GM19035 (cell line): ENCODE data around the gene CCNE1.
A peak's percentile ranks its signal among the peaks of the same experiment; 100 is the strongest.

Experiments used
- ATAC-seq: cut with Tn5 transposase; IDR thresholded peaks from one replicate; pipeline ENCODE4 v1.9.1; 2021; ENCODE audit not compliant: unreplicated experiment

CCNE1 gene

DNA sequence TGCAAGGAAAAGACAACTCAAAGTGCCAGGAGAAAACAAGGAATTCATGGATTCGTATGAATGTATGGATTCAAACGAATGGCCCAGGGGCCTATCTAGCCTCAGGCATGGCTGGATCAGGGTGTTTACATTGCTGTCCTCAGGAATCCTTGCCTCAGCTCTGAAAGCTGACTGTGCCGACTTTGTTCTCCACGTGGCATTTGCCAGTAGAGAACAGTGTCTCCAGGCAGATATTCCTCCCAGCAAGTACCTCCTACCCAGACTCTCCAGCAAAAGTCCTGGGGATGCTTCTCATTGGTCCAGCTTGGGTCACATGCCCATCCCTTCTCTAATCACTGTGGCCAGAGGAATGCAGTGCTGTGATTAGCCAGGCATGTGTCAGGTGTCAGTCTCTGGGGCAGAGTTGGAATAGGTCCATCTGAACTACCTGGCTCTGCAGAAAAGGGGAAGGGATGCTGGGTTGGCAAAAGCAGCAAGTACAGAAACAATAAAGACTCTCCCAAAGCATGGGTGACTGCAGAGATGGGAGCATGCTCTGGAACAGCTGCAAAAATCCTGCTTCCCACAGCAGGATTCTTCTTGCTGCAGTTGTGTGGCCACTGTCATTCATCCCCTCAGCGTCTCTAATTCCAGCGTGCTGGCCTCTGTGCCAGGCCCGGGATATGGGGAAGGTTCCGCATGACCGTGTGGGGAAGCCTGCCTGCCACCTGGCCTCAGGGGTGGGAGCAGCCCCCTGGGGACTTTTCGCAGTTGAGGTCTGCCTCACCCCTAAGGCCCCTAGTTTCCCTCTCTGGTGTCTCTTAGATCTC, 30.0 kb downstream of the CCNE1 start:
- no peak for ATAC-seq

DNA sequence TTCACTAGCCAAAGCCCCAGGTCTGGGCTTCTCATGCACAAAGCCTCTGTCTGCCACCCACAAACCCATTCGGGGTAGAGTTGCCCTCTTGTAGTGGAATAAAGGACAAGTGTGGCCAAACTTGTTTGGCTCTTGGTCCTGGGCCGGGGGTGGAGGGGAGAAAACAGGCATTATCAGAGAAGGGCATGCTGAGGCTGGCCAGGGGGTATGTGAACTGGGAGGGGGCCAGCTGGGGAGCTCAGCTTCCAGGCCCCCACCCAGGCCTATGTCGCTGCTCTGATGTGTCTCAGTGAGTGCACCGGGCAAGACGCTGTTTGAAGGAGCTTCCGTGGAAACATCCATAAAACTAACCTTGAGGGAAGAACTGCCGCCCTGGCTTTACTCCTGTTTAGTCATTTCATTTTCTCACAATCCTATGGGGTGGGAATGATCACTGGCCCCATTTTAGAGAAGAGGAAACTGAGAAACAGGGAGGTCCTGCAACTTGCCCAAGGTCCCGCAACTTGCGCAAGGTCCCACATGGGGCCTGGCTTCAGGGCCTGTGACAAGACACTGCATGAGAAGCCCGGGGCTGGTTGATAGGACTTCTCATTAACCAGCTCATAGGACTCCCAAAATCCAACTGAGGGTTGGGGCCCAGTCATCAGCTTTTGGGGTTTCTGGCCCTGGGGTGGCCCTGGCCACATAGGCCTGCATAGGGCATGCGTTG, 30.8 kb downstream of the CCNE1 start:
- ATAC-seq, result no peak

DNA sequence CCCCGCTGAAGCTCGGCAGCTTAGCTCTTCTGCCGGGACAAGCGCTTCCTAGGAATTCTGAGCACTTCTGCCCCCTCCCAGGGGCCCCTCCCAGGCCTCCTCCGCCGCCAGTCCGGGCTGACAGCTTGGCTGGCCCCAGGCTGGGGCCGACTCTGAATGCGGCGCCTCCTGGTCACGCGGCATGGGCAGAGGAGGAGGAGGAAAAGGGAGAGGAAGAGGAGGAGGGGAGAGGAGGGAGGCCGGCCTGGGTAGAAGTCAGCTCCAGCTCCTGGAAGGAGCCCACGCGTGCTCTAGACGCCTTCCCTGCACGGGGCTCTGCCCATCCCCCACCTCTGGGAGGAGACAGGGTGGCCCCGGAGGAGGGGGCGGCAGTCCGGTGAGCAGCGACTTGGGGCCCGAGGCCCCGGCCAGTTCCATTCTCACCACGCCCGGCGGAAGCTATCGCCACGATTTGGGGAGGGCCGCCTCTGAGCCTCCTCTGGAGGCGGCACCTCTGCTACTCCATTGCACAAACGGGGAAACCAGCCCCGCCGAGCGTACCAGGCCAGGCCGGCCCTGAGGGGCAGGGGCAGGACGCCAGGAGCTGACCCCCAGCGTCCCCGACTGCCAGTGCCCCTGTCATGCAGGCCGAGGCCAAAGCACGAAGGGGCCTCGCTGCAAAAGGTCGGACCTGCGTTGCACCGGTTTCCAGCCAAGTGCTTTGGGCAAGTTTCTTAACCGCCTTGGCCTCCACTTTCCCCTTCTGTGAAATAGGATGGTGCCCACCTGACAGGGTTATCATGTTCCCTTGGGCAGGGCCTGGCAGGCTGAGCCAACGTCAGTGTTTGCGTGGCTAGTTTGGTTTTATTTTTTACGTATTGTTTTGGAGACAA, 31.6 kb downstream of the CCNE1 start:
- ATAC-seq, result no peak

DNA sequence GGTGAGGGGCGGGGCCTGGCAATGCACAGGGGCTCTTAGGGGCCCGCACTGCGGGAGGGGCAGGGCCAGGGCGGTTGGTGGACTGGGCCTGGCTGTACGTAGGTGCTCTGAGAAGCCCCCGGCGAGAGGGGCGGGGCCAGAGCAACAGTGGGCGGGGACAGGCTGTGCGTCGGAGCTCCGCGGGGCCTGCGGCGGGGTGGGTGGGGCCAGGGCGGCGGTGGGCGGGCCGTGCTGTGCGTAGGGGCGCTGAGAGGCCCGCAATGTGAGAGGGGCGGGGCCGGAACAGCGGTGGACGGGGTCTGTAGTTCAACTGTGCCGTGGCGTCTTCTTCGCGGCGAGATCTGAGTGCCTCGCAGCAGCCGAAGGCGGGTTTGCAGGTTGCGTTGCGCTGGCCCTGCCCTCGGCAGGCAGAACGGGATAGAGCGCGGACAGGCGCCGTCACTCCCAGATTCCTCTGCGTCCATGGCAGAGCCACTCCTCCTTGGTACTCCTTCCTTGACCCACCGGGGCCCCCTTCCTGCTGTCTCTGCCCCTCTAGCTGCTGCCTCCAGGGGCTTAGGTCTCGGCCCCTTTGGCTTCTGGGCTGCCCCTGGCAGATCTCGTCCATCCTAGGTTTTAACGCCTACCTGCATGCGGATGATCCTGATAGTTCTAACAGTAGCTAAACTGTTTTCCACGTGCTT, 33.2 kb downstream of the CCNE1 start:
- peak; percentile 77 for ATAC-seq

DNA sequence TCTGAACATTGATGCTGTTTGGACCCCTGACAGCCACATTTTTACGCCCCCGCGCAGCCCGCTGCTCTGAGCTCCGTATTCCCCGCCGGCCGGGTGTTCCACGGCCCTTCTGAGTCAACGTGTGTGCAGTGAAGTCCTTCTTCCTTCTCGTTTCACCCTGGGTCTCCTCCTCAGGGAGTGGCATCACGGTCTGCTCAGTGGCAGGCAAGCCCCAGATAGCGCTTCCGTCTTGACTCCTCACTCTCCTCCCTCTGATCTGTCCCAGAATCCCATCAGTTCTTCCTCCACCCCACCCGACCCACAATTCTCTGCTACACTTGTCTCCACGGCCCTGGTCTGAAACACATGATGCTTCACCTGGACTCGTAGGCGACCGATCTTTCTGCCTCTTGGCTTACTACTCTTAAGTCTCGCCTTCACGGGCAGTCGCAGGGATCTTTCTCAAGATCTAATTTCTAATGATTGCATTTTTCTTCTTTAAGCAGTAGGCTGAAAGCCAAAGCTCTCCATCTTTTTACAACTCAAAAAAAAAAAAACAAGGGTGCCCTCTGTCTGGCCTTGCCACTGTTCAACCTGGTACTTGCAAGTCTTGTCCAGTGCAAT, 33.9 kb downstream of the CCNE1 start:
- no peak for ATAC-seq

DNA sequence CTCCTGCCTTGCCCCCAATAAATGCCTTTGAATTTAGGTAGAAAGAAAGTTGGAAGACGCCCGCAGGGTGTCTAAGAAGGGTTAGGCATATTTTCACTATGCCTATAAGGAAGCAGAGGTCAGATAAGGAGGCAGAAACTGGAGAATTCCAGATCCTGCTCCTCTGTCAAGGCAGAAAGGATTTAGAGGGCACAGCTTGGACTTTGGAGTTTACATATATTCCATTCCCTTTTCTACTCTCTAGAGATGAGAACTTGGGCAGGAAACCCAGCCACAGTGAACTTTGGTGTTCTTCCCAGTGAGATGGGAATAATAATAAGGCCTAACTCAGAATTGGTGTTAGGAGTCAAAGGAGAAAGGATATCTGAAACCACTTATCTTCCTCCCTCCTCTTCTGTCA, 37.4 kb downstream of the CCNE1 start:
- ATAC-seq, result no peak

DNA sequence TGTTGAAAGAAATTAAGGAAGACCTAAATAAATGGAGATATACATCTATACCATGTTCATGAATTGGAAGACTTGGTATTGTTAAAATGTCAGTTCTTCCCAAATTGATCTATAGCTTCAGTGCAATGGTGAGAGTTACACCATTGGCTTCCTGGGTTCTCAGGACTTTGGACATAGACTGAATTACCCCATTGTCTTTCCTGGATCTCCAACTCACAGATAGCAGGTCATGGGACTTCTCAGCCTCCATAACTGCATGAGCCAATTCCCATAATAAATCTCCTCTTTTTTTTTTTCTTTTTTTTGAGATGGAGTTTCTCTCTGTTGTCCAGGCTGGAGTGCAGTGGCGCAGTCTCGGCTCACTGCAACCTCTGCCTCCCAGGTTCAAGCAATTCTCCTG, 38.7 kb downstream of the CCNE1 start:
- ATAC-seq, result no peak

DNA sequence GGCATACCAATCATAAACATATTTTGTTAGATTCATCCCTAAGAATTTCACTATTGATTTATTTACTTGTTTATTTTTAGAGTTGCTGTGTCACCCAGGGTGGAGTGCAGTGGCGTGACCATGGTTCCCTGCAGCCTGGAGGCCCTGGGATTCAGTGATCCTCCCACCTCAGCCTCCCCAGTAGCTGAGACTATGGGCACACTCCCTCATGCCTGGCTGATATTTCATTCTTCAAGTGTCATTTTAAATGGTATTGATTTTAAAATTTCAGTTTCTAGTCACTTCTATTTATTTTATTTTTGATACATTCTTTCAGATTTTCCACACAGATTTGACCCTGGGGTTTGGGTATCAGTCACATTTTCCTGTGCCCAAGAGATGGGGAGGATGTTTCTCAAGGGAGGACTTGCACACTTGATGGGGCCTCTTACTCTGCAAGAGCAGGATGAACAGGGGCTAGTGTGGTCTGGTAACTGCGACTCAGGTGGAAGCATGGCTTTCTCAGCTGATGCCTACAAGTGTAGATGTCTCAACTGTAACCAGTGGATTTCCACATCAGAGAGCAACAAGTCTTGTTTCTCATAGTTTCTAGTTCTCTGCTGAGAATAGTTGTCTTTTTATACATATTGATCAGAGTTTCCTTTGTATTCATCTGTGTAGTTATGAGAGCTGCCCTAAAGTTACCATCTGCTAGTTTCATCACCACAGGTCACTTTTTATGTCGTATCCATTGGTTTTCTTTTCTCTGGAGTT, 40.2 kb downstream of the CCNE1 start:
- ATAC-seq, result peak; percentile 66

DNA sequence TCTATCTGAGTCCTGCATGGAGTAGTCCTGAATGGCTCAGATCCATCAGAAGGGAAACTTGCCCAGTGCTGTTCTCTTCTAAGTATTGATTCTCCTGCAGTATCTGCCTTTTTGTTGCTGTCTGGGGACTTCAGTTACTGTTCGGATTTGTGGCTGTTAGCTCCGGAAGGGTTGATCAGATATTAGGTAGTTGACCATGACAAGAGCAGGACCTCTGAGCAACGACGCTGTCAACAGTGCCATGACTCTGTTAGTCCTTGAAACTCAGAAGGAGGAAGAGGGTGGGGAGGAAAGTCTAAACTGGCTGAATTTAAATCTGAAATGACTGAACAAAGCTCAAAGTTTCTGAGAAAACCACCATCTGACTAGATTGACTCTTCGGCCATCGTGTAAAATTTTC, 42.2 kb downstream of the CCNE1 start:
- no peak for ATAC-seq

DNA sequence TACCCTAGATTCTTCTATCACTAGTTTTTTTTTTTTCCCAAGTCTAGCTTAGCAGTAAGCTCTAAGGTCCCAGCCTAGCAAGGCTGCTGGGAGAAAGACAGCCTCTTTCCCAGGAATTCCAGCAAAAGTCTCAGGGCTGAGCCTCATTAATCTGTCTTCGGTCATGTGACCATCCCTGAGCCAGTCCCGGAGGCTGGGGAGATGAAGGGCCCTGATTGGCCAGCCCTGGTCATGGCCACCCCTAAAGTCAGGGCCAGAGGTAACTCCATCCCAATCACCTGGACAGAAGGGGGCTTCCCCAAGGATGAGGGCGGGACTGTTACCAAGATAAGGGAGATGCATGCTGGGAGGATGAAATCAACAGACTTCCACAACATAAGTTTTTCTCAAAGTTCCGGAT, 43.3 kb downstream of the CCNE1 start:
- no peak for ATAC-seq

DNA sequence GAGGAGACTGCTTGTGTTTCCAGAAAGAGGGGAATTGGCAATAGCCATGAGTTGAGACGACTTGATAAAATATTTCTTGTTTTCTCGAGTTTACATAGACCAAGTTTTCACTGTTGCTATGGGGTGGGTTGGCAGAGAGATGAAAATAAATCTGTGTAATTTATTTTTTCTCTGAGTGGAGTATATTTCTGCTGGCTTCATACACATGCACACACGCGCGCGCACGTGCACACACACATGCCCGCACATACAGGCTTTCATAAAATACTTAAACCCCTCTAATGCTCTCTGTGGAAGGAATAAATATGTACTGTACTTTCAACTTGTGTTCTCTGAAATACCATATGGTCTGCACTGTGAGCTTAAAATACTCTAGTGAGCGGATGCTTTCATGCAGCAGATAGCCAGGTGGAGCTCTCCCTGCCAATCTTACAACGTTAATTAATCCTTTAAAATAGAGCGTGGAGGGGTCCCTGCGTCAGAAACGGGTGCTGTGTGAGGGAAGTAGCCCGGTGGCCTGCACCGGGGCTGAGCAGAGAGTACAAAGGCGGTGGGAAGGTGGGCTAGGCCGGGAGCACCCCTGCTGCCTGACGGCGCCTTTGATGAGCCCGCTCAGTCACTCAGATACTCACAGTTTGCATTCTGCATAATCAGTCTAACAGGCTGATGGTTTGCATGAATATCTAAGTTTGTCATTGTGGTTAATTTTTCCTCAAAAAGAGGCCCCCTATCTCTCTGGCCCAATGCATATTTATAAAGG, 44.1 kb downstream of the CCNE1 start:
- no peak for ATAC-seq

DNA sequence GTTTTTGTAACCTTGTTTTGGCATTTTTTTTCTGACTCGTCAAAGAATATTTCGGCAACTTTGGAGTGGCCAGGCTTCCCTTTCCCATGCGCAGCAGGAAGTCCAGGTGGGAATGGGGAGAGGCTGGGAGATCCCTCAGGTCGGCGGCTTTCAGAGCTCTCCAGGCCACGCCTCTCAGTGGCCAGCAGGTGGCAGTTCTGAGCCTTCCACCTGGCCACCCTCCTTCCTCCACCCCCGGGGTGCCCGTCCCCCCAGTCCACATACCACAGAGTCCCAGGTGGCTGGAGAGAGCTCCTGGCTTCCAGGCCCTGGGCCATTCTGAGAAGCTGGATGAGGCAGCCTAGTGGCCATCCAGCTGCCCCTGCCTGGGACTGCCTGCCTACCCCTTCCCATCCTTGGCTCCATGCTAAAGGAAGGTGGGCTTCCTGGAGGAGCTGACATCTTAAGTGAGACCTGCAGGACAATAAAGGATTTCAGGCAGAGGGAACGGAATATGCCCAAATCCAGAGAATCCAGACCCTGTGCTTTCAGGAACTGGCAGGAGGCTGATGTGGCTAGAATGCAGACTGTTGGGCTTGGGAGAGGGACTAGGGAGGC, 46.3 kb downstream of the CCNE1 start:
- no peak for ATAC-seq

DNA sequence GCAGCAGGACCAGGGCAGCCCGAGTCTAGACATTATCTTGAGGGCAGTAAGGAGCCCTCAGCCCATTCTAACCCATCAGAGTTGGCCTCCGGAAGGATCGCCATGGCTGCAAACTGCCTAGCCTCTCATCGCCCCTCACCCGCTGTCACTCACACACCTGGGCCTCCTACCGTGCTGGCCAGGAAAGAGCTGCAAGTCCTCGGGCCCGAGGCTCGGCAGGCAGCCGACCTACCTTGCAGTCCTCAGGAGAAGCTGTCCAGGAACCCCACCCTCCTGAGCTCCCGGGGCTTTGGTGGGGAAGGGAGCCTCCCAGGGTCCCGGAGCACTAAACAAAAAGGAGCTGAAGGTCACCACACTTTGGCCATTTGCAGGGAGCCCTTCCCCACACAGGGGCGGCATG, 46.8 kb downstream of the CCNE1 start:
- ATAC-seq, result no peak

DNA sequence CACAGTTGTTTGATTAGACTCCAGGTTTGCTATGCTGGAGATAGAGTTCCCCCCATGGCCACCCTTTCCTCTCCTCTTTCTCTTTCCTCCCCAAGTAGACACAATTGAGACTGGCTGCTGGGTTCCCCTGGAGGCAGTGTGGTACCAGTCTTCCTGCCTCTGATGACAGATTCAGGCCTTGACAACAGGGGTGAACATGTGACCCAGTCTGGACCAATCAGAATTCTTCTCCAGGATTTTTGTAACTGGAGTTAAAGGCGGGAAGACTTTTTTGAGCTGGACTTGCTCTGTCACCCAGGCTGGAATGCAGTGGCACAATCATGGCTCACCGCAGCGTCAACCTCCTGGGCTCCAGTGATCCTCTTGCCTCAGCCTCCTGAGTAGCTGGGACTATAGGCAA, 48.7 kb downstream of the CCNE1 start:
- no peak for ATAC-seq

DNA sequence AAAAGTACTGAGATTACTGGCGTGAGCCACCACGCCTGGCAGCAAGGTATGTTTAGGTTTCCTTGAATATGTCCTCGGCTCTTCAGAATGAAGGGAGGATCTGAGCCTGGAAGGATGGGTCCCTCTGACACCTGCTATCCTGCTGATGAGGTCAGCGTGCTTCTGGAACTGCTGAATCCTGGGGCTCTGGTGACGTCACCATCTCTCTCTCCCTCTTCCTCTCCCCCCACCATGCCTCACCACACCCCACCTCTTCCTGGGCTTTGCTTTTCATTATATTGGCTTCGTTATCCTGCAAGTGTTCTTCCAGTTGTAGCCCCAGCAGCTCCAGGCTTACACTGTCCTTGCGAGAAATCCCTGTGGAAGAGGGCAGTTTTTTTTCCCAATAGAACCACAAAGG, 49.8 kb downstream of the CCNE1 start:
- no peak for ATAC-seq

DNA sequence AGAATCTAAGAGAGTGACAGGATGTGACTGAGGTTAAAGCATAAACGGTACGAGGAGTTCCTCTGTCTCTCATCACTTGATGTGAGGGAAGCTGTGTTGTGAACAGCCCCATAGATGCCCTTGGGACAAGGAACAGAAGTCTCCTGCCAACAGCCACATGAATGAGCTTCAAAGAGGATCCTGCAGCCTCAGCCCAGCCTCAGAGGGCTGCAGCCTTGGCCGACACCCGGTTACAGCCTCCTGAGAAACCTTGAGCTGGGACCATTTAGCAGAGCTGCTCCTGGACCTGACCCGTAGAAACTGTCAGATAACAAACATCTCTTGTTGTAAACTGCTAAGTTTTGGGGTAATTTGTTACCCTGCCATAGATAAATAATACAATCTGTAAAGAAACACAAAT, 54.2 kb downstream of the CCNE1 start:
- no peak for ATAC-seq

DNA sequence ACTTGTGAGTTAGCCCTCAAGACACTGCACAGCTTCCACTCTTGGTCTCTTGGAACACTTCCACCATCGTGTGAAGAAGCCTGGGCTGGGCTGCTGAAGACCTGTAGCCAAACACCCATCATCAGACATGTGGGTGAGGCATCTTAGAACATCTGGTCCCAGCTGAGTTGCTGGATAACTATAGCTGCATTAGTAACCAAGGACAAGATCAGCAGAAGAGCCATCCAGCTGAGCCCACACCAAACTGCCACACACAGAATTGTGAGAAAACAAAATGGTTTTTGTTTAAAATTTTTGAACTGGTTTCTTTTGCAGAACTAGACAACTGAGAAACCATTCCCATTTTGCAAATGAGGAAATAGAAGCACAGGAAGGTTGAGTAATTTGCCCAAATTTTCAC, 56.2 kb downstream of the CCNE1 start:
- no peak for ATAC-seq

DNA sequence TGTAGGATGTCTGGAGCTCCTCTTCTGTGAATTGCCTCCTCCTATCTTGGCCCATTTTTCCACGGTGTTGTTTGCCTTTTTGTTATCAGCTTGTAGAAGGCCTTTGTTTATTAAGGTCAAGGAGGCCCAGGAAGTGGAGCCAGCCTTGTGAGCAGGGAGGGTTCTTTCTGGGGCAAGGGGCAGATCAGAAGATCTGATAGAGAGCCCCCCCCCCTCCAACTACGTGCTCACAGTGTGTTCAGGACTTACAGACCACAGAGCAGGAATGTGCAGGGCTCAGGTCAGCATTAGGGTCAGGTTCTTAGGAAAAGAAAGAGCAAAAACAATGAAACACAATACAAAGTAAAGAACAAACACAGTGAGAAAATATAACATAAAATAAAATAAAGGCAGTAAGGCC, 59.4 kb downstream of the CCNE1 start:
- no peak for ATAC-seq

DNA sequence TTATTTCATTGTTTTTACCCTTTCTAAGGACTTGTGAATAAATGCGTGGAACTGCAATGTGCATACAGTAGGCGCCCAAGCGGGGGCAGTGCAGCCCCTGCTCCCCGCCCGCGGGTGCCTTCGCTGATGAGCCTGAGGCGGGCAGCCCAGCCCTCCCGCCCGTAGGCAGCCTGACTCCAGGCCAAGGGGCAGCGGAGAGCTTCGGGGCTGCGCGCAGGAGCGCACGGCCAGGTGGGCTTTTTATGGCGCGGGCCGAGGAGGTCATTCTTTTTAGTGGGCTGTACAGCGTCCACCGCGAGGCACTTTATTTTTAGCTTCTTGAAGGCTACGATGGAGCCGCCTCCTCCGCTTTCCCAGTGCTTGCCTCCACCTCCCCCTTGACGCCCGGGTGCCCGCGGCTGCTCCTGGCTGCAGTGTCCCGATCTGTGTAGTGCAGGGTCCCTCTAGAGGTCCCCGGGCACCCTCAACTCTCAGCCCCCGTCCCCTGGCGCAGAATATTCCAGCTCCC, 60.5 kb downstream of the CCNE1 start:
- ATAC-seq, result no peak
